ENCODE data around the gene PAX5. TPM values are rescaled to one million over a fixed set of nuclear protein-coding genes. Genes with fewer than 3 reads are reported as not detected.

PAX5 gene
- total RNA-seq, 1 experiment from 2014 or later = 0.39 TPM

DNA sequence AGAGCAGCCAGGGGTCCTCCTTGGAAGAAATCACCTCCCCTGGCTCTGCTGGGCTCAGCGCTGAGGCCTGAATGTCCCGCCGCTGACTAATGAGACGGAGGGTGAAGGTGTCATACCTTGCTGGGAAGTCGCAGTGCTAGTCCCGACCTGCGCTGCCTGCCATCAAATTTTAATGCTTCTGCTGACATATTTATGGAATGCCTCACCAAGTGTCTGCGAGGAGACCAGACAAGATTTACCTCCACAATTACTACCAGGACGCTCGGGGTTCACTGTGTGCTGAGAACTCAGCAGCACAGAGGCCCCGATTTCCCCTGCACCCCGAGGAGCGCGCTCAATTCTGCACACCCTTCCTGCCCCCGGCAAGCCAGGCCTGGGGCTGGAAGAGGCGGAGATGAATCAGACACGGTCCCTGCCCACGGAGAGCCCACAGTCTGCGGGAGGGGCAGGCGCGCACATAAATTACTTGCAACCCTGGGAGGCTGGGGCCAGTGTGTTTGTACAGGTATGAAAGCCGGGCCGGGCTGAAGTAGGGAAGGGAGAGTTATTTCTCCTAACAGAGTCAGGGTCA lies 175.2 kb downstream of the PAX5 start:
- H3K9me3 Mint-ChIP-seq = no peaks in the 10 kb centered on the region
- H3K36me3 Mint-ChIP-seq (ENCODE audit: insufficient read depth in 1 of 3, low read depth in 3 of 3) = no peaks in the 10 kb centered on the region
- no peak overlapping the region for H3K4me3 Mint-ChIP-seq
- Histone ChIP-seq H2BK12ac (ENCODE audit: insufficient read length, low read depth, low read length) (no peak overlapping the region), H3K27ac (ENCODE audit: insufficient read length, low read depth, low read length) (no peak overlapping the region), H4K8ac (replicated peaks; ENCODE audit: insufficient read length, low read depth, low read length) (no peak overlapping the region), H2AFZ (ENCODE audit: low read length) (no peak overlapping the region), H2AK5ac (ENCODE audit: insufficient read length, low read length) (no peak overlapping the region), H3K4ac (ENCODE audit: low read depth, low read length) (no peak overlapping the region), H3K9me3 (ENCODE audit: control insufficient read depth, low read depth, low read length) (no peaks in the 10 kb centered on the region), H4K91ac (ENCODE audit: insufficient read length, low read depth, low read length) (no peak overlapping the region), H4K20me1 (ENCODE audit: control insufficient read depth, insufficient read depth, insufficient read length) (no peaks in the 10 kb centered on the region), H3K79me1 (ENCODE audit: insufficient read depth, low read depth, low read length, poor library complexity, severe bottlenecking) (no peaks in the 10 kb centered on the region), H3K23me2 (ENCODE audit: insufficient read length, low read depth, low read length, poor library complexity, severe bottlenecking) (no peaks in the 10 kb centered on the region), H2BK120ac (ENCODE audit: low read depth, low read length, poor library complexity, severe bottlenecking) (no peak overlapping the region), H4K5ac (ENCODE audit: insufficient read length, low read depth, low read length) (no peak overlapping the region), H3K9ac (ENCODE audit: extremely low read depth, insufficient read length, low read length) (no peak overlapping the region), H3K79me2 (ENCODE audit: insufficient read depth, low read length) (no peaks in the 10 kb centered on the region), H2BK15ac (ENCODE audit: low read depth, low read length) (no peak overlapping the region; the same call in 1 of the 2 replicates), H3K18ac (ENCODE audit: insufficient read length, low read depth, low read length) (no peak overlapping the region), H3T11ph (ENCODE audit: low read length) (no peak overlapping the region), H3K4me2 (ENCODE audit: insufficient read depth, insufficient read length, low read length) (no peak overlapping the region), H3K56ac (ENCODE audit: insufficient read length, low read depth, low read length) (no peak overlapping the region), H3K27me3 (ENCODE audit: insufficient read depth, low read length) (no peaks in the 10 kb centered on the region), H3K14ac (ENCODE audit: insufficient read depth, low read length) (no peak overlapping the region), H3K4me1 (ENCODE audit: insufficient read depth, low read length) (peaks cover 3% of the 10 kb centered on the region; the same call in 1 of the 2 replicates), H2BK20ac (ENCODE audit: low read depth, low read length, poor library complexity, severe bottlenecking) (no peak overlapping the region), H2BK5ac (ENCODE audit: insufficient read length, low read length) (no peak overlapping the region), H3K23ac (ENCODE audit: insufficient read length, low read depth, low read length) (no peak overlapping the region)
- peaks cover 23 to 27% of the 10 kb centered on the region in 2 experiments for H3K4me1 Mint-ChIP-seq
- H3K27ac Mint-ChIP-seq = no peak overlapping the region; a peak in 1 of 7 replicates
- peaks cover 38% of the 10 kb centered on the region for H3K27me3 Mint-ChIP-seq (ENCODE audit: low read depth)
- TF ChIP-seq, protein P1, sequence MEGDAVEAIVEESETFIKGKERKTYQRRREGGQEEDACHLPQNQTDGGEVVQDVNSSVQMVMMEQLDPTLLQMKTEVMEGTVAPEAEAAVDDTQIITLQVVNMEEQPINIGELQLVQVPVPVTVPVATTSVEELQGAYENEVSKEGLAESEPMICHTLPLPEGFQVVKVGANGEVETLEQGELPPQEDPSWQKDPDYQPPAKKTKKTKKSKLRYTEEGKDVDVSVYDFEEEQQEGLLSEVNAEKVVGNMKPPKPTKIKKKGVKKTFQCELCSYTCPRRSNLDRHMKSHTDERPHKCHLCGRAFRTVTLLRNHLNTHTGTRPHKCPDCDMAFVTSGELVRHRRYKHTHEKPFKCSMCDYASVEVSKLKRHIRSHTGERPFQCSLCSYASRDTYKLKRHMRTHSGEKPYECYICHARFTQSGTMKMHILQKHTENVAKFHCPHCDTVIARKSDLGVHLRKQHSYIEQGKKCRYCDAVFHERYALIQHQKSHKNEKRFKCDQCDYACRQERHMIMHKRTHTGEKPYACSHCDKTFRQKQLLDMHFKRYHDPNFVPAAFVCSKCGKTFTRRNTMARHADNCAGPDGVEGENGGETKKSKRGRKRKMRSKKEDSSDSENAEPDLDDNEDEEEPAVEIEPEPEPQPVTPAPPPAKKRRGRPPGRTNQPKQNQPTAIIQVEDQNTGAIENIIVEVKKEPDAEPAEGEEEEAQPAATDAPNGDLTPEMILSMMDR (conservative IDR thresholded peaks at IDR 0.05) = no peak
- DNase-seq = no peak
- no CpG with 5 or more reads among the region's 23 CpGs for WGBS (ENCODE audit: extremely low coverage, insufficient read length, low lambda C conversion rate)
